HEK293 (cell line): ENCODE results near the gene PTPN18.

ENCODE experiments used
- CTCF ChIP-seq: fragments of 450-650 bp; formaldehyde crosslinking; IDR thresholded peaks from 2 replicates; pipeline ENCODE4 v1.5.1; 2016; ENCODE audit warnings: missing biosample characterization, missing genetic modification characterization
- FEZF1 ChIP-seq: fragments of 450-650 bp; formaldehyde crosslinking; IDR thresholded peaks from 2 replicates; pipeline ENCODE4 v1.5.1; 2016; ENCODE audit warnings: missing biosample characterization, missing genetic modification characterization
- HOXA7 ChIP-seq: sonication (generic); formaldehyde crosslinking; IDR thresholded peaks from 2 replicates; pipeline ENCODE4 v1.8.1; 2022; ENCODE audit warnings: missing genetic modification reagents, borderline replicate concordance
- PRDM1 ChIP-seq: fragments of 450-650 bp; formaldehyde crosslinking; IDR thresholded peaks from 2 replicates; pipeline ENCODE4; 2016; ENCODE audit warnings: missing biosample characterization, missing genetic modification characterization
- SALL2 ChIP-seq: fragments of 450-650 bp; formaldehyde crosslinking; IDR thresholded peaks from 2 replicates; pipeline ENCODE4 v1.5.0; 2017; ENCODE audit warnings: missing biosample characterization, mild to moderate bottlenecking, missing genetic modification characterization, borderline replicate concordance
- ZBTB10 ChIP-seq: fragments of 450-650 bp; formaldehyde crosslinking; IDR thresholded peaks from 2 replicates; pipeline ENCODE4 v1.5.1; 2016; ENCODE audit warnings: missing biosample characterization, missing genetic modification characterization
- ZBTB11 ChIP-seq: fragments of 450-650 bp; formaldehyde crosslinking; conservative IDR thresholded peaks from 2 replicates; pipeline ENCODE4 v1.5.1; 2016; ENCODE audit warnings: low read depth, missing biosample characterization, missing genetic modification characterization
- ZBTB26 ChIP-seq: fragments of 450-650 bp; formaldehyde crosslinking; optimal IDR thresholded peaks from 2 replicates; pipeline ENCODE3; 2016; ENCODE audit warnings: missing biosample characterization, mild to moderate bottlenecking, missing genetic modification characterization
- ZBTB6 ChIP-seq: fragments of 450-650 bp; formaldehyde crosslinking; IDR thresholded peaks from 2 replicates; pipeline ENCODE4 v1.5.1; 2017; ENCODE audit warnings: missing biosample characterization, missing genetic modification characterization
- ZNF133 ChIP-seq: fragments of 450-650 bp; formaldehyde crosslinking; IDR thresholded peaks from 2 replicates; pipeline ENCODE4 v1.5.1; 2016; ENCODE audit warnings: missing biosample characterization, missing genetic modification characterization
- ZNF175 ChIP-seq: fragments of 450-650 bp; formaldehyde crosslinking; IDR thresholded peaks from 2 replicates; pipeline ENCODE4 v1.5.1; 2016; ENCODE audit warnings: missing biosample characterization, missing genetic modification characterization
- ZNF214 ChIP-seq: fragments of 450-650 bp; formaldehyde crosslinking; IDR thresholded peaks from 2 replicates; pipeline ENCODE4 v1.5.1; 2017; ENCODE audit warnings: missing biosample characterization, mild to moderate bottlenecking, missing genetic modification characterization, borderline replicate concordance
- ZNF24 ChIP-seq: fragments of 450-650 bp; formaldehyde crosslinking; IDR thresholded peaks from 2 replicates; pipeline ENCODE4 v1.5.1; 2016; ENCODE audit warnings: missing biosample characterization, missing genetic modification characterization
- ZNF394 ChIP-seq: fragments of 450-650 bp; formaldehyde crosslinking; IDR thresholded peaks from 2 replicates; pipeline ENCODE4 v1.5.1; 2016; ENCODE audit warnings: missing biosample characterization, missing genetic modification characterization, mild to moderate bottlenecking, moderate library complexity, borderline replicate concordance
- ZNF449 ChIP-seq: fragments of 450-650 bp; formaldehyde crosslinking; IDR thresholded peaks from 2 replicates; pipeline ENCODE4 v1.5.1; 2017; ENCODE audit warnings: missing biosample characterization, mild to moderate bottlenecking, missing genetic modification characterization, moderate library complexity
- ZNF544 ChIP-seq: fragments of 450-650 bp; formaldehyde crosslinking; IDR thresholded peaks from 2 replicates; pipeline ENCODE4 v1.5.0; 2017; ENCODE audit warnings: missing biosample characterization, missing genetic modification characterization
- ZNF623 ChIP-seq: fragments of 450-650 bp; formaldehyde crosslinking; IDR thresholded peaks from 2 replicates; pipeline ENCODE4 v1.5.1; 2016; ENCODE audit warnings: missing biosample characterization, missing genetic modification characterization
- ZNF629 ChIP-seq: fragments of 450-650 bp; formaldehyde crosslinking; IDR thresholded peaks from 2 replicates; pipeline ENCODE4 v1.5.1; 2017; ENCODE audit warnings: missing biosample characterization, missing genetic modification characterization
- ZNF654 ChIP-seq: fragments of 450-650 bp; formaldehyde crosslinking; IDR thresholded peaks from 2 replicates; pipeline ENCODE4 v1.5.1; 2016; ENCODE audit warnings: low read depth, missing biosample characterization, missing genetic modification characterization
- ZNF704 ChIP-seq: fragments of 450-650 bp; formaldehyde crosslinking; IDR thresholded peaks from 2 replicates; pipeline ENCODE4 v1.5.1; 2016; ENCODE audit warnings: missing biosample characterization, missing genetic modification characterization
- ZNF776 ChIP-seq: fragments of 450-650 bp; formaldehyde crosslinking; IDR thresholded peaks from 2 replicates; pipeline ENCODE4 v1.5.0; 2017; ENCODE audit warnings: missing biosample characterization, missing genetic modification characterization, borderline replicate concordance
- ZNF791 ChIP-seq: fragments of 450-650 bp; formaldehyde crosslinking; IDR thresholded peaks from 2 replicates; pipeline ENCODE4 v1.5.1; 2016; ENCODE audit warnings: missing biosample characterization, missing genetic modification characterization
- ZNF843 ChIP-seq: fragments of 450-650 bp; formaldehyde crosslinking; IDR thresholded peaks from 2 replicates; pipeline ENCODE4 v1.5.1; 2016; ENCODE audit warnings: missing biosample characterization, missing genetic modification characterization
- ZSCAN4 ChIP-seq: fragments of 450-650 bp; formaldehyde crosslinking; IDR thresholded peaks from 2 replicates; pipeline ENCODE4 v1.5.1; 2017; ENCODE audit warnings: missing biosample characterization, missing genetic modification characterization

PTPN18 gene

GRCh38 chr2:130332271-130333073, 23.4 kb upstream of the PTPN18 start (continued):
- TF ChIP-seq ZNF394, result no peak
- TF ChIP-seq ZBTB26 (tag by site-specific recombination), result no peak
- no peak for TF ChIP-seq ZNF175
- TF ChIP-seq SALL2 (tag by site-specific recombination), result no peak
- TF ChIP-seq ZNF214 (tag by site-specific recombination), result no peak
- TF ChIP-seq ZNF654 (tag by site-specific recombination), result peak; percentile 94
- TF ChIP-seq FEZF1 (tag by site-specific recombination), result no peak
- 0 out of 2 replicates have a peak, but pooled peaks have one; percentile 25 for TF ChIP-seq ZNF629
- TF ChIP-seq ZNF544 (tag by site-specific recombination), result no peak
- no peak for TF ChIP-seq ZNF133
- no peak for TF ChIP-seq ZBTB10 (tag by site-specific recombination)
- TF ChIP-seq ZNF776 (tag by site-specific recombination), result no peak
- no peak for TF ChIP-seq ZSCAN4
- TF ChIP-seq ZNF449 (tag by site-specific recombination), result no peak
- no peak for TF ChIP-seq ZNF623 (tag by site-specific recombination)
- peak; percentile 86 for TF ChIP-seq CTCF (tag by site-specific recombination)
- no peak for TF ChIP-seq ZNF791 (tag by site-specific recombination)
- TF ChIP-seq ZNF24 (tag by site-specific recombination), result no peak
- TF ChIP-seq ZBTB6 (tag by site-specific recombination), result peak; percentile 84; the same call in 1 of the 2 replicates
- TF ChIP-seq HOXA7 (CRISPR knock-in tag), result no peak
- TF ChIP-seq ZNF704 (tag by site-specific recombination), result no peak
- no peak for TF ChIP-seq ZNF843 (tag by site-specific recombination)
- TF ChIP-seq PRDM1 (tag by site-specific recombination), result peak; percentile 46; the same call in 1 of the 2 replicates
- no peak for TF ChIP-seq ZBTB11 (tag by site-specific recombination)
